Endothelial cell of umbilical vein (primary cell): Measurements from ENCODE around the gene PPP2CA. TPM values are rescaled to one million over a fixed set of nuclear protein-coding genes. Genes with fewer than 3 reads are reported as not detected.

ENCODE experiments used
- BruUV-seq: library from RNA; stranded (reverse); fragments of 400-500 nt; replicated peaks from 2 replicates; lab custom pipeline; 2021; lab: Mats Ljungman, UMichigan
- CTCF ChIA-PET: fragments of 300-600, 350-600 bp; sonication (Branson Sonifier 250); formaldehyde crosslinking; loops from one replicate; lab custom pipeline; 2021; ENCODE audit warnings: antibody characterized with exemption, inconsistent platforms; lab: Charles Lee
- POLR2A ChIA-PET: fragments of 300-600, 350-600 bp; sonication (Branson Sonifier 250); formaldehyde crosslinking; loops from one replicate; lab custom pipeline; 2021; ENCODE audit warnings: antibody characterized with exemption, inconsistent platforms; lab: Charles Lee
- DNase-seq: peaks from one replicate; pipeline ENCODE4 v3.0.0-alpha.2; 2011; ENCODE audit warnings: low read depth, low spot score
- FAIRE-seq: peaks from 2 replicates; lab custom pipeline; 2011; peaks lifted over from hg19 to GRCh38; lab: Jason Lieb, UNC
- H2AFZ ChIP-seq: 2 replicates; pipeline ENCODE4 v1.6.0; 2012; ENCODE audit warnings: low read depth, low read length, control low read depth, inconsistent platforms
- H3K27ac ChIP-seq: 2 replicates; pipeline ENCODE4 v1.5.1; 2011; ENCODE audit warnings: low read depth, mild to moderate bottlenecking, control low read depth, low read length, moderate library complexity; ENCODE audit not compliant: insufficient read depth
- H3K27me3 ChIP-seq, 2 experiments: 2 replicates each; pipeline versions ENCODE4 v1.6.0 to v1.6.1; 2011; ENCODE audit warnings: low read length in 2 of 2, mixed read lengths in 1 of 2; ENCODE audit not compliant: control insufficient read depth in 2 of 2, insufficient read depth in 2 of 2
- H3K36me3 ChIP-seq, 2 experiments: 2 replicates in 1 of 2; 3 replicates in 1 of 2; pipeline ENCODE4 v1.5.1; 2011; ENCODE audit warnings: low read length in 2 of 2, mild to moderate bottlenecking in 1 of 2, moderate library complexity in 1 of 2; ENCODE audit not compliant: control insufficient read depth in 2 of 2, insufficient read depth in 2 of 2; ENCODE audit errors: extremely low read depth in 1 of 2
- H3K4me1 ChIP-seq: 3 replicates; pipeline ENCODE4 v1.5.1; 2011; ENCODE audit warnings: mild to moderate bottlenecking, low read length; ENCODE audit not compliant: control insufficient read depth, insufficient read depth; ENCODE audit errors: extremely low read depth
- H3K4me2 ChIP-seq: 2 replicates; pipeline ENCODE4 v1.6.1; 2011; ENCODE audit warnings: low read length, control low read depth, mixed read lengths; ENCODE audit not compliant: insufficient read depth
- H3K4me3 ChIP-seq, 3 experiments: fragments of 200-600 bp in 1 of 3; sonication (generic), shearing (Covaris generic) in 1 of 3; replicated peaks in 1 of 3; 2 replicates each; pipeline ENCODE4 v1.5.1; 2011 to 2016; ENCODE audit warnings: control low read depth in 3 of 3, low read length in 3 of 3, mild to moderate bottlenecking in 2 of 3, inconsistent platforms in 1 of 3, low read depth in 1 of 3, moderate library complexity in 1 of 3; ENCODE audit not compliant: insufficient read depth in 1 of 3
- H3K79me2 ChIP-seq: 2 replicates; pipeline ENCODE4 v1.6.0; 2012; ENCODE audit warnings: low read length, inconsistent platforms; ENCODE audit not compliant: control insufficient read depth, insufficient read depth
- H3K9ac ChIP-seq: replicated peaks from 2 replicates; pipeline ENCODE3; 2011; ENCODE audit warnings: low read length, control low read depth; ENCODE audit not compliant: insufficient read depth; ENCODE audit errors: extremely low read depth
- H3K9me1 ChIP-seq: replicated peaks from 3 replicates; pipeline ENCODE4 v1.6.0; 2011; ENCODE audit warnings: mild to moderate bottlenecking, low read length; ENCODE audit not compliant: control insufficient read depth, insufficient read depth; ENCODE audit errors: extremely low read depth
- H3K9me3 ChIP-seq: replicated peaks from 2 replicates; pipeline ENCODE4 v1.5.1; 2012; ENCODE audit warnings: low read length, inconsistent platforms; ENCODE audit not compliant: control insufficient read depth, insufficient read depth
- H4K20me1 ChIP-seq: replicated peaks from 2 replicates; pipeline ENCODE3; 2011; ENCODE audit warnings: mild to moderate bottlenecking, low read length; ENCODE audit not compliant: control insufficient read depth, insufficient read depth; ENCODE audit errors: extremely low read depth
- CTCF ChIP-seq, 2 donors: IDR thresholded peaks; 1 replicate in 1 of 2; 2 replicates in 1 of 2; pipeline ENCODE4 v1.5.1; 2011; ENCODE audit warnings: low read length in 2 of 2, mild to moderate bottlenecking in 2 of 2, moderate library complexity in 2 of 2, control low read depth in 1 of 2, inconsistent platforms in 1 of 2, low read depth in 1 of 2; ENCODE audit not compliant: insufficient read depth in 1 of 2; ENCODE audit errors: extremely low read depth in 1 of 2
- EZH2 ChIP-seq: IDR thresholded peaks from 2 replicates; pipeline ENCODE4 v1.6.1; 2012; ENCODE audit warnings: borderline replicate concordance, low read depth, mild to moderate bottlenecking, moderate library complexity, low read length, inconsistent platforms; ENCODE audit not compliant: severe bottlenecking
- FOS ChIP-seq: IDR thresholded peaks from 2 replicates; pipeline ENCODE4 v1.6.1; 2011; ENCODE audit warnings: mild to moderate bottlenecking, low read length, moderate library complexity, borderline replicate concordance; ENCODE audit not compliant: insufficient read depth
- GATA2 ChIP-seq: IDR thresholded peaks from 2 replicates; pipeline ENCODE4 v1.7.0; 2011; ENCODE audit warnings: low read depth, mild to moderate bottlenecking, moderate library complexity, mixed read lengths, low read length; ENCODE audit not compliant: insufficient read length, insufficient read depth
- JUN ChIP-seq: IDR thresholded peaks from 2 replicates; pipeline ENCODE4 v1.6.1; 2011; ENCODE audit warnings: borderline replicate concordance, low read depth; ENCODE audit not compliant: insufficient read length, insufficient read depth
- MAX ChIP-seq: IDR thresholded peaks from 2 replicates; pipeline ENCODE4 v1.6.1; 2011; ENCODE audit not compliant: insufficient read depth, insufficient read length
- MYC ChIP-seq: IDR thresholded peaks from one replicate; pipeline ENCODE4 v1.6.1; 2011; ENCODE audit warnings: mild to moderate bottlenecking, low read depth, low read length
- POLR2A ChIP-seq: IDR thresholded peaks from 2 replicates; pipeline ENCODE4 v1.6.1; 2012; ENCODE audit warnings: low read depth, mild to moderate bottlenecking, control low read depth, low read length
- POLR2AphosphoS5 ChIP-seq: IDR thresholded peaks from 2 replicates; pipeline ENCODE4 v1.6.1; 2012; ENCODE audit warnings: low read depth, mild to moderate bottlenecking, control low read depth, low read length, moderate library complexity; ENCODE audit not compliant: insufficient read depth
- dilution Hi-C: fragments of 300-500 bp; cut with MboI; formaldehyde crosslinking; loops from one replicate; pipeline ENCODE4 v1.15.0; 2019; ENCODE audit warnings: low sequenced_read_pairs; ENCODE audit not compliant: extremely low pct_ligation_motif_present
- intact Hi-C: fragments of 100-400 bp; cut with micrococcal nuclease; formaldehyde crosslinking; loops from one replicate; pipeline ENCODE4 v1.10.0; 2022
- polyA plus RNA-seq, 4 experiments: library from polyadenylated mRNA; depleted of rRNA in 3 of 4; stranded (reverse) in 3 of 4; unstranded in 1 of 4; fragments of >200 nt; gene quantifications; 2 replicates each; pipeline versions ENCODE4 v1.2.1 to v1.2.3, GENCODE V29; 2011 to 2012; ENCODE audit warnings: missing spikeins in 1 of 4
- total RNA-seq: library from RNA; stranded (reverse); gene quantifications from 2 replicates; pipeline ENCODE4 v1.2.3, GENCODE V29; 2021

The PPP2CA gene
- total and polyA plus RNA-seq, 2 donors (not counting 3 experiments of a cell fraction or from before 2014, with no cell fraction given) = 107 to 183 TPM

- Histone ChIP-seq H3K9me3 (no peaks in the 10 kb centered on the region), H3K27me3 (no peaks in the 10 kb centered on the region), H3K9ac (no peak overlapping the region), H3K4me2 (no peak overlapping the region), H4K20me1 (no peaks in the 10 kb centered on the region), H3K9me1 (no peaks in the 10 kb centered on the region), H3K4me1 (no peaks in the 10 kb centered on the region), H3K27ac (no peak overlapping the region), H3K79me2 (peaks cover 28% of the 10 kb centered on the region), H3K36me3 (peaks cover 18 to 32% of the 10 kb centered on the region in 2 experiments), H2AFZ (no peak overlapping the region), H3K4me3 (no peak overlapping the region)
- no TSS peak for BruUV-seq
- no peak for DNase-seq
- no peak for FAIRE-seq
- ChIA-PET POLR2A (no interaction called here), CTCF (interaction anchor here (1.7 kb wide), 1 partner anchor 22 kb away, joined by 4 read pairs; no protein-coding TSS in a partner anchor)
- dilution Hi-C loops = no loop called here
- TF ChIP-seq EZH2 = no peak
- intact Hi-C loops = no loop called here
These were observed 63.3 kb downstream of the PPP2CA start for GRCh38 chr5:134162592-134162991.

- Histone ChIP-seq H3K4me3 (no peak overlapping the region), H3K27ac (no peak overlapping the region), H3K4me2 (no peak overlapping the region), H3K9me1 (no peaks in the 10 kb centered on the region), H3K9ac (no peak overlapping the region), H2AFZ (no peak overlapping the region), H4K20me1 (no peaks in the 10 kb centered on the region), H3K9me3 (no peaks in the 10 kb centered on the region), H3K79me2 (peaks cover 27% of the 10 kb centered on the region), H3K36me3 (peaks cover 18 to 31% of the 10 kb centered on the region in 2 experiments), H3K4me1 (no peaks in the 10 kb centered on the region), H3K27me3 (no peaks in the 10 kb centered on the region)
- CTCF ChIA-PET = interaction anchor here (0.8 to 1.7 kb wide), 2 partner anchors 9 to 21 kb away, joined by 3 to 4 read pairs; no protein-coding TSS in a partner anchor
- DNase-seq (no peak), FAIRE-seq (no peak)
- intact Hi-C loops (no loop called here), dilution Hi-C loops (no loop called here)
- no TSS peak for BruUV-seq
- POLR2A ChIA-PET = interaction anchor here (1.3 kb wide), 1 partner anchor 14 kb away, joined by 4 read pairs; no protein-coding TSS in a partner anchor
- TF ChIP-seq GATA2 = no peak
- no peak for TF ChIP-seq POLR2A
- no peak for TF ChIP-seq CTCF (IDR thresholded peaks at IDR 0.05; ENCODE audit: extremely low read depth in 1 of 2, insufficient read depth in 1 of 2, low read depth in 1 of 2, low read length in 2 of 2)
- TF ChIP-seq POLR2AphosphoS5 = no peak
- TF ChIP-seq FOS = no peak
- TF ChIP-seq JUN = no peak
- no peak for TF ChIP-seq MAX
- no peak for TF ChIP-seq MYC
- no peak for TF ChIP-seq EZH2
These were observed 64.1 kb downstream of the PPP2CA start for GRCh38 chr5:134161513-134162395.
